ENCODE results near the gene BCAN.
A peak's percentile ranks its signal among the peaks of the same experiment; 100 is the strongest.

Gene BCAN

DNA sequence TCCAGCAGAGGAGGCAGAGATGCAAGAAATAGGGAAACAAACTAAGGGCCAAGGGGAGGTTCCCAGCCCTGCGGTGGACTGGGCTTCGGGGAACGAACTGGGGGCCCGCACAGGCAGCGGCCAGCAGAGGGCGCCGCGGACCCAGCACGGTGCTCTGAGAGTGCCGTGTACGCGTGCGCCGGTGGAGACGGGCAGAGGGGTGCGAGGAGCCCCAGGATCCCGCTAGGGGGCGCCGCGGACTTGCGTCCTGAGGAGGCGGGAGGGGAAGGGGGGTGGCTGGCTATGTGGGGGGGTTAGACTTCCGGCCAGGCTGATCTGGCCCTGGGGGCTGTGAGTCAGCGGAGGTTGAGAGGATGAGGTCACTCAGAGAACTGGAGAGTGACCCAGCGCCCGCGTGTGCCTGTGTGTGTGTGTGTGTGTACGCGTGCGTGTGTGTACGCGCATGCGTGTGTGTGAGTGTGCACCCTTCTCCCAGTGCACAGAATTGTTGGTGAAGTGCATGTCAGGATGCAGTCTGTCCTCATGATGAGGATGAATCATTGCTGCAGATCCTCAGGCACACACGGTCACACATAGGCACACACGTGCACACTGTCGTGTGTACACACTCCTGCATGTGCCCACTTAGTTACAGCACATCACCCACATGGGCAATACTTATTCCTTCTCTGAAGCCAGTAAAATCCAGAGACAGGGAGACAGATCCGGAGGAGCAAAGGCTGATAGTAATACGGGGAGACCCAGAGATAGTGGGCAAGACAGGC, 18.3 kb downstream of the BCAN start:
- peak; percentile 99 for DNase-seq (ENCODE audit: low read depth, low spot score)

GRCh38 chr1:156660752-156661112, 18.8 kb downstream of the BCAN start:
- no peak for DNase-seq (ENCODE audit: low read depth, low spot score)

GRCh38 chr1:156662005-156662799, 20.3 kb downstream of the BCAN start:
- DNase-seq (ENCODE audit: low read depth, low spot score), result no peak

DNA sequence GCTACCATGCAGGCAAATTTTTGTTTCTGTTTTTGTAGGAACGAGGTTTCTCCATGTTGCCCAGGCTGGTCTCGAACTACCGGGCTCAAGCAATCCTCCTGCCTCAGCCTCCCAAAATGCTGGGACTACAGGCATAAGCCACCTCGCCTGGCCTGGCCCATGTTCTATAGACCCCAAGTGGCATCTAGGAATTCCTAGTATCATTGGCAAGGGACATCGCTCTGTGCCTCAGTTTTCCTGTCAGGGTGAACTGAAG, 20.8 kb downstream of the BCAN start:
- no peak for DNase-seq (ENCODE audit: low read depth, low spot score)

- DNase-seq (ENCODE audit: low read depth, low spot score), result peak; percentile 52
Measured at GRCh38 chr1:156663178-156663577, 21.3 kb downstream of the BCAN start.

- DNase-seq (ENCODE audit: low read depth, low spot score), result peak; percentile 60
Measured at GRCh38 chr1:156664046-156664766, 22.3 kb downstream of the BCAN start.

- peak; percentile 56 for DNase-seq (ENCODE audit: low read depth, low spot score)
Measured at GRCh38 chr1:156664767-156665411, 23.0 kb downstream of the BCAN start.

GRCh38 chr1:156665539-156665938, 23.6 kb downstream of the BCAN start:
- DNase-seq (ENCODE audit: low read depth, low spot score), result no peak

DNA sequence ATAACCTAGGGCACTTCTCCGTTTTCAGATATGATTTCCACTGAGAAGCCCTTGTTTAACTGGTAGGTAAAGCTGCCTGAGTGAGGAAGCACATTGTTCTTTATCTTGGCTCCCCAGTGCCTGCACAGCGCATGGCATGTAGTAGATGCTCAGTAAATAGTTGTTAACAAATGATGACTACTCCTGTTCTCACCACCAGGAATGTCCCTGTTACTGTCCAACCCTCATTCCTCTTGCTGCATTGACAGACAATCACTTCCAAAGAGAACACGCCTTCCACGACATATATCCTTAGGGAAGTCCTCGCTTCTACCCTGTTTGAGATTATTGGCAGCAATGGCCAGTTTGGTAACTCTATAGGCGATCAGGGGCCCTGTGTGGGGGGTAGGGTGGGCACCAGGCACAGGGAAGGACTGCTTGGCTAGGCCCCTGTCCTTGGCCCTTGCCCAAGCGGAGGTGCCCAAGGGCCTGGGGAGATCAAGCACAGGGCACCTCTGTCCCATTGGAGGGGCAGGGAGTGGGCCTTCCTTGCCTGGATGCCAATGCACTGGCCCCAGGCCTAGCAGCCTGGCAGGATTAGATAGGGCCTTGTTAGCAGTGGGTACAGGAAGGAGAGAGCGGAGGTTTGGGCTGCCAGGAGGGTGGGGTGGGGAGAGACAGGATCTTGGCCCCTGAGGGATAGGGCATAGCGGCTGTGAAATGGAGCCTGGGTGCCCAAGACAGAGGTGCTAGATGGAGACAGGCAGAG, 25.1 kb downstream of the BCAN start:
- no peak for DNase-seq (ENCODE audit: low read depth, low spot score)

GRCh38 chr1:156667610-156667967, 25.7 kb downstream of the BCAN start:
- peak; percentile 41 for DNase-seq (ENCODE audit: low read depth, low spot score)

GRCh38 chr1:156667968-156668709, 26.2 kb downstream of the BCAN start:
- peak; percentile 16 for DNase-seq (ENCODE audit: low read depth, low spot score)

GRCh38 chr1:156668801-156669637, 27.1 kb downstream of the BCAN start:
- DNase-seq (ENCODE audit: low read depth, low spot score), result peak; percentile 34

- DNase-seq (ENCODE audit: low read depth, low spot score), result no peak
Measured at GRCh38 chr1:156669794-156670193, 27.9 kb downstream of the BCAN start.

DNA sequence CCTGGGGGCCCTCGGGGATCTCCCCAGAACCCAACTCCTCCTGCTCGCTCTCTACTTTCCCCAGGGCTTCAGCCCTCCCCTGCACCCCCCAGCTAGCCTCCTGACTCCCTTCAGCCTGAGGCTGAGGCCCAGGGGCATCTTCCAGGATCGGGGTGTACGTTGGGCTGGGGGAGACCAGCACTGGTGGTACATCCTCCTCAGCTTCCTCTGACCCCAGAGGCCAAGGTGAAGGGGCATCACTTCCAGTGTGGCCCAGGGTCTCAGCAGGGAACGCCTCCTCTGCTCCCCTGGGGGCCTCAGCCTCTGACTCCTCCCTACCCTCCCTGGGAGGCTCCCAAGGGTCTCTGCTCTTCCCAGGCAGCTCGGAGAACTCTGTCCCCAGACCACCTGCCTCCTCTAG, 28.4 kb downstream of the BCAN start:
- DNase-seq (ENCODE audit: low read depth, low spot score), result no peak

- DNase-seq (ENCODE audit: low read depth, low spot score), result no peak
Measured at GRCh38 chr1:156670791-156671190, 28.9 kb downstream of the BCAN start.

DNA sequence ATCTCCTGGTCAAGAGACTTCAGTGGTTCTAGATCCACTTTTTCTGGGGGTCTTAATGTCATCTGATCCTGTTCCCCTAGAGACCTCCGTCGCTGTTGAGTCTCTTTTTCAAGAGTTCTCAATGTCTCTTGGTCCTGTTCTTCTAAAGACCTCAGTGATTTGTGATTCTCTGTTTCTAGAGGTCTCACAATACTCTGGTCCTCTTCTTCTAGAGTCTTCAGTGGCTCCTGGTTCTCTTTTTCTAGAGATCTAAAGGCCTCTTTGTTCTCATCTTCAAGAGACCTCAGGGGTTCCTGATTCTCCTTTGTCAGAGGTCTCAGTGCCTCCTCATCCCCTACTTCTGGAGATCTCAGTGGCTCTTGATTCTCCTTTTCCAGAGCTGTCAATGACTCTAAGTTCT, 29.9 kb downstream of the BCAN start:
- no peak for DNase-seq (ENCODE audit: low read depth, low spot score)

- DNase-seq (ENCODE audit: low read depth, low spot score), result peak; percentile 87
Measured at GRCh38 chr1:156673387-156674121, 31.6 kb downstream of the BCAN start.

DNA sequence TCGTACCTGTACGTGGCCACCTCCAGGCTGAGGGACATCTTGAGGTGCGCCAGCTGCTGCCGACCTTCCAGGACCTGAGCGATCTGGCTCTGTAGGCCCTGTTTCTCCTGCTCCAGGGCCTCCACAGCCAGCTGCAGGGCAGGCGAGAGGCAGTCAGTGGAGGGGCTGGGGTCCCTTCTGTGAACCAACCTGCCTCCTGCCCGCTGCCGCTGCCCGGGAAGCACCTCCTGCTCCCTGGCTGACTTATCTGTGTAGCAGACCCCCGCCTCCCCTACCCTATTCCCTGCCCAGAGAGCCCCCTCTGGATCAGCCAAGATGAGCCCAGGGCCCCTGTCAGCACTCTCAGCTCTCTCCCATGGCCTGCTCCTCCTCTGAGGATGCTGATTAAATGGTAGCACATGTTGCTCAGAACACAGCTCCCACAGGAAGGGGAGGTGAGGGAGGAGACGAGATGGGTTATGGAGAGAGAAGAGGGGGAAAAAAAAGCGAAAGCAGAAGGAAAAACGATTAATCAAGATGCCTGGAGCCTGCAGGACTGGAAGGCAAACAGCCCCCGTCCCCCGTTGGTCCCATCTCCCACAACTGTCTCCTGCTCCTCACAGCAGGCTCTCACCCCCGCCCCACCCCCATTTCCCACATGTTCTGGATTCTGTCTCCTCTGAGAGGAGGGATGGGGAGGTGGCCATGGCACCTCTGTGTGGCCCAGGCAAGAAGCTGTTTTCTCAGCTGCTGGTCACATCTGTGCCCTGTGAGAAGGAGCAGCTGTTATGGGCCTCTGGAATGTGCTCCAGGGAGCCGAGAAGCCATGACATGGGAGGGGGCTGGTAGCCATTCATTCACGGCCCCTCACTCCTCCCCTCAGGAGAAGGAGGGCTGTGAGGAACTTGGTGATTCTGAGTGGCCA, 33.5 kb downstream of the BCAN start:
- DNase-seq (ENCODE audit: low read depth, low spot score), result peak; percentile 64

Data from astrocyte of the hippocampus (primary cell).